Measurements from ENCODE around the gene CACNA1H. TPM values are rescaled to one million over a fixed set of nuclear protein-coding genes. Genes with fewer than 3 reads are reported as not detected.

CACNA1H gene
- total and polyA plus RNA-seq, 2 donors (not counting 3 experiments of a cell fraction or from before 2014, with no cell fraction given) = 0.03 TPM; not detected in 1

- Histone ChIP-seq H4K20me1 (replicated peaks; ENCODE audit: control insufficient read depth, extremely low read depth, insufficient read depth, low read length) (no peaks in the 10 kb centered on the region), H3K27ac (ENCODE audit: insufficient read depth, low read depth, low read length) (no peak overlapping the region), H3K9ac (replicated peaks; ENCODE audit: extremely low read depth, insufficient read depth, low read length) (no peak overlapping the region), H3K4me1 (ENCODE audit: control insufficient read depth, extremely low read depth, insufficient read depth, low read length) (no peaks in the 10 kb centered on the region), H3K4me3 (replicated peaks in 1 of 3; ENCODE audit: insufficient read depth in 1 of 3, low read depth in 1 of 3, low read length in 3 of 3) (no peak overlapping the region), H3K79me2 (ENCODE audit: control insufficient read depth, insufficient read depth, low read length) (no peaks in the 10 kb centered on the region), H3K27me3 (ENCODE audit: control insufficient read depth in 2 of 2, insufficient read depth in 2 of 2, low read length in 2 of 2) (no peaks in the 10 kb centered on the region), H3K9me1 (replicated peaks; ENCODE audit: control insufficient read depth, extremely low read depth, insufficient read depth, low read length) (no peaks in the 10 kb centered on the region), H3K36me3 (ENCODE audit: control insufficient read depth in 2 of 2, extremely low read depth in 1 of 2, insufficient read depth in 2 of 2, low read length in 2 of 2) (no peaks in the 10 kb centered on the region), H2AFZ (ENCODE audit: low read depth, low read length) (no peak overlapping the region), H3K9me3 (replicated peaks; ENCODE audit: control insufficient read depth, insufficient read depth, low read length) (no peaks in the 10 kb centered on the region), H3K4me2 (ENCODE audit: insufficient read depth, low read length) (no peak overlapping the region)
- intact Hi-C loops (cut with micrococcal nuclease) (no loop called here), dilution Hi-C loops (cut with MboI; ENCODE audit: extremely low pct_ligation_motif_present, low sequenced_read_pairs) (no loop called here)
- no peak for FAIRE-seq
- BruUV-seq (replicated peaks) = no TSS peak
- CTCF ChIA-PET = interaction anchor here (2.2 kb wide), 1 partner anchor 52 kb away, joined by 9 read pairs; no protein-coding TSS in a partner anchor
- no peak for TF ChIP-seq GATA2 (IDR thresholded peaks at IDR 0.05; ENCODE audit: insufficient read depth, insufficient read length, low read depth, low read length)
- no peak for TF ChIP-seq POLR2A (IDR thresholded peaks at IDR 0.05; ENCODE audit: low read depth, low read length)
- TF ChIP-seq MAX (IDR thresholded peaks at IDR 0.05; ENCODE audit: insufficient read depth, insufficient read length) = no peak
- no peak for TF ChIP-seq EZH2 (IDR thresholded peaks at IDR 0.05; ENCODE audit: borderline replicate concordance, low read depth, low read length, severe bottlenecking)
- TF ChIP-seq MYC (IDR thresholded peaks at IDR 0.05; ENCODE audit: low read depth, low read length) = no peak
- TF ChIP-seq CTCF (IDR thresholded peaks at IDR 0.05; ENCODE audit: extremely low read depth in 1 of 2, insufficient read depth in 1 of 2, low read depth in 1 of 2, low read length in 2 of 2) = no peak
- TF ChIP-seq FOS (IDR thresholded peaks at IDR 0.05; ENCODE audit: borderline replicate concordance, insufficient read depth, low read length) = no peak
- no peak for TF ChIP-seq JUN (IDR thresholded peaks at IDR 0.05; ENCODE audit: borderline replicate concordance, insufficient read depth, insufficient read length, low read depth)
- no peak for TF ChIP-seq POLR2AphosphoS5 (IDR thresholded peaks at IDR 0.05; ENCODE audit: insufficient read depth, low read depth, low read length)
- POLR2A ChIA-PET = no interaction called here
- no peak for DNase-seq (ENCODE audit: low read depth, low spot score)
Measured at GRCh38 chr16:1109648-1110047, 43.3 kb upstream of the CACNA1H start.

Measured in endothelial cell of umbilical vein (primary cell).